Measurements from ENCODE around the gene SASH1.

SASH1 gene

DNA sequence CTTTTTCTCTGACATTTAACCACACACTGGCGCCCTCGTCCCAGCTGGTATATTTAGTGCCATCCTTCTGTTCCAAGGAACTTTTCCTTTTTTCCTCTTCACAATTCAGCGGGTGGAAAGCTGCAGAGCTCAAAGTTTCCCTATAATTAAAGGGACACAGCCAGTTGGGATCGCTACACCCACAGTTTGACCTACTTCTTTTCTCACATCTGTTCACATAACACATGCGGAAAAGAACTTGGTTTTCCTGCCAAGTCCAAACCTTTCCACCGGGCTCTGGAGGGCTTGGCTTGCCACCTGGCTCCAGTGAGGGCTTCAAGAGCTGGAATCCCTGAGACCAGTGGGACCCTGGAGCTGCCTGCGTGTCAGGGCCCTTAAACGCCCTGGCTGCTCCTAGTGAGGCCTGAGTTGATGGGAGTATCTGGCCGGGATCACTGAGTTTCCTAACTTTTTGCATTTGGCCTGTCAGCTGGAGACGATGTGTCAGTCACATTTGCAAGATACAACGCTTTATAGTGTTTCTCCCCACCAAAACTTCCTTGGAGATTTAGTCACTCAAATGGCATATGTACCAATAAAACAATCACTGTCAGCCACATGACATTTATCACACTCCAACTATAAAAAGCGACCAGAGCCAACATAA is 176.0 kb downstream of the SASH1 start:
- H3K27me3 ChIP-seq (replicated peaks; ENCODE audit: control insufficient read depth, insufficient read depth, low read length), result no peaks in the 10 kb centered on the region
- H3K4me1 ChIP-seq (ENCODE audit: control insufficient read depth, insufficient read depth, low read length), result peaks cover 74% of the 10 kb centered on the region
- H3K36me3 ChIP-seq (ENCODE audit: control insufficient read depth, insufficient read depth, low read length, severe bottlenecking), result peaks cover 76% of the 10 kb centered on the region
- H3K4me3 ChIP-seq (ENCODE audit: low read length), result peak overlapping the region; percentile 3
- no peak for DNase-seq (ENCODE audit: low read depth)
- H3K9ac ChIP-seq (ENCODE audit: low read length), result peak overlapping the region; percentile 66
- H3K9me3 ChIP-seq (ENCODE audit: control insufficient read depth, low read length), result no peaks in the 10 kb centered on the region

DNA sequence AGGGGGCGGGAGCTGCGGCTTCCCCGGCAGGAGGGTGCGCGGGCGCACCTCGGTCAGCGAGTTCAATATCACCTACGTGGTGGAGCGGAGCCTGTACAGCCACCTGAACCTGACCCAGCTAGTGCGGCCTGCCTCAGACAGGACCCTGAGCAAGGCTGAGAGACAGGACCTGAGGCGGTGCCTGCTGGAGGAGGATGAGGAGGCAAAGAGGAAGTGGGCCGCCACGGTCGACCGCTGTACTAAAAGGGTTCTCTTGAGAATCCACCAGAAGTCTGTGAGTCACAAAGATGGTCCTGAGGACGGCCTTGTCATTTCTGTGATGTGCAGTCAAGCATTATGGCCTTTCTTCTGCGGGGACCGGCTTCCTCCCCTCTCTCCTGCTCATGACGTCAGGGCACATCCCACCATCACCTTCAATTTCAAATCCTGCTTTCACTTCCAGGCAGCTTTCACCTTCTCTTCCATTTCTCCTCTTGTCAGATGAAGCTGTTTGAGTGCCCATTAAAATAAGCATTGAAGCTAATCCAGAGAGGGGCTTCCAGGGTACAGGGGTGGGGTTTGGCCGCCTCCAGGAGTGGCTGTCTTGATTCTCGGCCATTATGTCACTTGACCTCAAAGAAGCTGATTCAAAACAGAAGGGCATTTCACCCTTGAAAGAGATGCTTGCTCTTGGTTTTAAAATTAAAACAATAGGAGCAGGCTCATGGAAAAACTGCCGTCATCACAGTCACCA is 177.6 kb downstream of the SASH1 start:
- no peak overlapping the region for H3K4me3 ChIP-seq (ENCODE audit: low read length)
- H3K9me3 ChIP-seq (ENCODE audit: control insufficient read depth, low read length), result no peaks in the 10 kb centered on the region
- H3K36me3 ChIP-seq (ENCODE audit: control insufficient read depth, insufficient read depth, low read length, severe bottlenecking), result peaks cover 70% of the 10 kb centered on the region
- DNase-seq (ENCODE audit: low read depth), result no peak
- H3K27me3 ChIP-seq (replicated peaks; ENCODE audit: control insufficient read depth, insufficient read depth, low read length), result no peaks in the 10 kb centered on the region
- peaks cover 74% of the 10 kb centered on the region for H3K4me1 ChIP-seq (ENCODE audit: control insufficient read depth, insufficient read depth, low read length)
- no peak overlapping the region for H3K9ac ChIP-seq (ENCODE audit: low read length)

DNA sequence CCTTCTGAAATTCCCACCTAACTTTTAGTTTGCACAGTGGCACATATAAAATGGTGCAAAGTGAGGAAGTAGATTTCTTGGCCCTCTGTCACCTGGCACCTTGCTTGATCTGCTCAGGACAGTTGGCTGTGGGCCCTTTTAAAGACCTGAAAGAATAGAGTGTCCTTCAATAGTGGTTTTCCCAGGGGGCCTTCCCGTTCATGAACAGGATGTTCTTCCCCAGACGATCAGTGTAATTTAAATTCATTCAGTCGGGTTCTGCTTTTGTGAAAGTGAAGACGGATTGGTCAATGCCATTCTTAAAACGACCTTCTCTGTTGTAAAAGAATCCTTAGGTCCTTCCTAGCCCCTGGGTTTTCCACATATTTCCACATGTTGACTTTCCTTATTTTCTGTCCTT is 178.5 kb downstream of the SASH1 start:
- peaks cover 70% of the 10 kb centered on the region for H3K36me3 ChIP-seq (ENCODE audit: control insufficient read depth, insufficient read depth, low read length, severe bottlenecking)
- peak; percentile 62 for DNase-seq (ENCODE audit: low read depth)
- H3K9ac ChIP-seq (ENCODE audit: low read length), result peak overlapping the region; percentile 41
- H3K27me3 ChIP-seq (replicated peaks; ENCODE audit: control insufficient read depth, insufficient read depth, low read length), result no peaks in the 10 kb centered on the region
- H3K4me1 ChIP-seq (ENCODE audit: control insufficient read depth, insufficient read depth, low read length), result peaks cover 82% of the 10 kb centered on the region
- peak overlapping the region; percentile 13 for H3K4me3 ChIP-seq (ENCODE audit: low read length)
- H3K9me3 ChIP-seq (ENCODE audit: control insufficient read depth, low read length), result no peaks in the 10 kb centered on the region

DNA sequence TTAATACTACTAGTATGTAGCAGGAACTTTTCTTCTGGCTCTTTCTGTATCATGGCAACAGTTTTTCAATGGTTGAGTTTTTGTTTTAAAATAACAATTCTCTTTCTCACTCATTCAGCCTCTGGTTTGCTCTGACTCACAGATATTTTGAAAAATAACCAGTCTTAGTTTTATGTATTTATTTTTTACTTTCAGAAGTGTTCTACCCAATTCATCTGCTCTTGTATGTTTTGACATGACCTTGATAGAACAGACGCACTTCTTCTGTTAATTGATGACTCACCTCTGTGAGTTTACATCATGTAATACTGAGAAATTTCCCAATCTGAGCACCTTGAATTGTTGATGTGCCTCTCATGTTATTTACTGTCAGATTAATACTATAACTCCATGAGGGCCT is 178.9 kb downstream of the SASH1 start:
- H3K36me3 ChIP-seq (ENCODE audit: control insufficient read depth, insufficient read depth, low read length, severe bottlenecking), result peaks cover 70% of the 10 kb centered on the region

DNA sequence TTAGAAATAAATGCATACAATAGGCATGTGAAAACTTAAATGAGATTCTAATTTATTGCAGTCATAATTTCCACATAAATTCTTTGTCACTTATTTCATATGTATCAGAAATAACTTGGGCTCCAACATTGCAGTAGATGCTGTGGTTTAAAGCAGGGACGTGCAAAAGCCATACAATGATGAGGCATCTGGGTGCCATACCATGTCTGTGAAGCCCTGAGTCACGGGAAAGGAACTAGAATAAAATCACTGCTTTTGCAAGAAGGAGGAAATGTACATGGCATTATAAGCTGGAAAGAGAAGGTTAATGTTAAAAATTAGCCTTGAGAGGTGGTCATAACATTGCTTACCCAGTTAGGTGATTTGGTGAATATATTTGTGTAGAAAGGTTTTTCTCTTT is 180.4 kb downstream of the SASH1 start:
- Histone ChIP-seq H3K4me1 (ENCODE audit: control insufficient read depth, insufficient read depth, low read length) (peaks cover 78% of the 10 kb centered on the region), H3K4me3 (ENCODE audit: low read length) (no peak overlapping the region), H3K36me3 (ENCODE audit: control insufficient read depth, insufficient read depth, low read length, severe bottlenecking) (peaks cover 69% of the 10 kb centered on the region), H3K9me3 (ENCODE audit: control insufficient read depth, low read length) (no peaks in the 10 kb centered on the region), H3K27me3 (replicated peaks; ENCODE audit: control insufficient read depth, insufficient read depth, low read length) (no peaks in the 10 kb centered on the region), H3K9ac (ENCODE audit: low read length) (no peak overlapping the region)
- peak; percentile 83 for DNase-seq (ENCODE audit: low read depth)

More for the DNA sequence above, 178.9 kb downstream of the SASH1 start:
- Histone ChIP-seq H3K9me3 (ENCODE audit: control insufficient read depth, low read length) (no peaks in the 10 kb centered on the region), H3K27me3 (replicated peaks; ENCODE audit: control insufficient read depth, insufficient read depth, low read length) (no peaks in the 10 kb centered on the region), H3K4me1 (ENCODE audit: control insufficient read depth, insufficient read depth, low read length) (peaks cover 82% of the 10 kb centered on the region), H3K4me3 (ENCODE audit: low read length) (peak overlapping the region; percentile 13), H3K9ac (ENCODE audit: low read length) (peak overlapping the region; percentile 41)
- DNase-seq (ENCODE audit: low read depth), result peak; percentile 78

DNA sequence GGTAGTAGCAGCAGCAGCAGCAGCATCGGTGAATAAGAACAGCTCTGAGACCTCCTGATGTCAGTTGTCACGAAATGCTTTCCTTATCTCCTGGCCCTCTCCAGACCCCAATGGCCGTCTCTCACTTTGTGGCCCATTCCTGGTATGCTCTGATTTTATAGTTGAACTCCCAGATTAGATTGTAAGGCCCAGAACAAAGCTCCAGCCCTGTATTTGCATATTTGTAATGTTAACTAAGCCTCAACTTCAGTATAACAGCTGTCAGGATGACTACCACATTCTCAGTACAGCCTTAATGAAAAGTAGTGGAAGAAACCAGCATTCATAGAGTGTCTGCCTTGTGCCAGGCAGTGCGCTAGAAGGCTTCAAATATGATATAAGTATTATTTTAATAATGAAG is 180.9 kb downstream of the SASH1 start:
- Histone ChIP-seq H3K4me1 (ENCODE audit: control insufficient read depth, insufficient read depth, low read length) (peaks cover 73% of the 10 kb centered on the region), H3K36me3 (ENCODE audit: control insufficient read depth, insufficient read depth, low read length, severe bottlenecking) (peaks cover 71% of the 10 kb centered on the region), H3K9me3 (ENCODE audit: control insufficient read depth, low read length) (no peaks in the 10 kb centered on the region), H3K9ac (ENCODE audit: low read length) (no peak overlapping the region), H3K4me3 (ENCODE audit: low read length) (no peak overlapping the region), H3K27me3 (replicated peaks; ENCODE audit: control insufficient read depth, insufficient read depth, low read length) (no peaks in the 10 kb centered on the region)
- no peak for DNase-seq (ENCODE audit: low read depth)

DNA sequence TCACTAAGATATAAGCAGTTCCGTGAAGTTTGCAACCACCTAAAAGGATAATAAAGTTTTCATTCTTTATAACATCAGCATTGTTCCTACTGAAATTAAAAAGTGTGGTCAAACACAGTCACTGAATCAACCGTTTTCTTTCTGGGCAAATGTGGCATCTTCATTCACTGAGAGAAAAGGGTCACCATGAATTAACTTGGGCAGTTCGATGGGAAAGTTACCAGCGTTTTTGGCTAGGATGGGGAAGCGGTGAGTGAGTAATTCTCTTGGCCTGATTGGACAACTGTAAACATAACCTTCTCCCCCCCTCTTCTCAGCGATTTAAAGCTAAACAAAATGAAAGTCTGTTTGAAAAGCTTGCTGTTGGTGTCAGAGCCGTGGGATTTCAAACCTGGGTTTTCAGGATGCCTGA is 181.8 kb downstream of the SASH1 start:
- peak; percentile 74 for DNase-seq (ENCODE audit: low read depth)
- Histone ChIP-seq H3K27me3 (replicated peaks; ENCODE audit: control insufficient read depth, insufficient read depth, low read length) (no peaks in the 10 kb centered on the region), H3K9ac (ENCODE audit: low read length) (peak overlapping the region; percentile 81), H3K36me3 (ENCODE audit: control insufficient read depth, insufficient read depth, low read length, severe bottlenecking) (peaks cover 77% of the 10 kb centered on the region), H3K4me3 (ENCODE audit: low read length) (peak overlapping the region; percentile 51), H3K9me3 (ENCODE audit: control insufficient read depth, low read length) (no peaks in the 10 kb centered on the region), H3K4me1 (ENCODE audit: control insufficient read depth, insufficient read depth, low read length) (peaks cover 70% of the 10 kb centered on the region)

DNA sequence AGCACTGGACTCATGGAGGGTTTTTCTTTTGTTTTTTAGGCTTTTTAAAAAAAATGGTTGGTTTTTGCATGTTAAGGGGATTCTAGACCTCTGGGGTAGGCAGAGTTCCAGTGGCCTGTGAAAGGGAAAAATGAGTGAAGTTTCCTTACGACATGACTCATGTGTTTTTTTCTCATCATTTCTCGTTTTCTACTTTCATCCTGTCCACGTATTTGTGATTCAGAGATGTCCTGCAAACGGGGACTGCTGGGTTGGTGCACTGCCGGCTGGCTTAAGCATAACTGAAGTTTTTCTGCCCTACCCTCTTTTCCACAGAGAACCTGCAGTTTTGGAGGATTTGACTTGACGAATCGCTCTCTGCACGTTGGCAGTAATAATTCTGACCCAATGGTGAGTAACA is 182.3 kb downstream of the SASH1 start:
- Histone ChIP-seq H3K4me1 (ENCODE audit: control insufficient read depth, insufficient read depth, low read length) (peaks cover 69% of the 10 kb centered on the region), H3K36me3 (ENCODE audit: control insufficient read depth, insufficient read depth, low read length, severe bottlenecking) (peaks cover 72% of the 10 kb centered on the region), H3K4me3 (ENCODE audit: low read length) (peak overlapping the region; percentile 51), H3K9ac (ENCODE audit: low read length) (peak overlapping the region; percentile 81), H3K27me3 (replicated peaks; ENCODE audit: control insufficient read depth, insufficient read depth, low read length) (no peaks in the 10 kb centered on the region), H3K9me3 (ENCODE audit: control insufficient read depth, low read length) (no peaks in the 10 kb centered on the region)
- DNase-seq (ENCODE audit: low read depth), result peak; percentile 73

DNA sequence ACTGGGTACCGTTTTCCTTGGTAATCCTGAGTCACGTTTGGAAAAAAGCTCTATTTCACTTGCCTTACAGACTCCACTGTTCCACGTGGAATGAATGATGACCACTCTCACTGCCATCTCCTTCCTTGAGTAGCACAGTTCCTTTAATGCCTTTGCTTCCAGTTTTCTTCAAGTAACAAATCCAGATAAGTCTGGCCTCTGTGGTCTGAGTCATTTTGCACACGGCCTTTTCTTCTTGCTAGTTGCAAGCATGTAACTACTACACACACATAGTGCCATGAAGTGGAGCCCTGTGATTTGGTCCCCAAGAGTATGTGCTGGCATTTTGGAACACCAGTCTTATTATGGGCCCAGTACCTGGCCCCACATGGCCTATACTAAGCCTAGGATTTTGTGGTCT is 182.8 kb downstream of the SASH1 start:
- Histone ChIP-seq H3K4me3 (ENCODE audit: low read length) (peak overlapping the region; percentile 51), H3K36me3 (ENCODE audit: control insufficient read depth, insufficient read depth, low read length, severe bottlenecking) (peaks cover 68% of the 10 kb centered on the region), H3K9me3 (ENCODE audit: control insufficient read depth, low read length) (no peaks in the 10 kb centered on the region), H3K27me3 (replicated peaks; ENCODE audit: control insufficient read depth, insufficient read depth, low read length) (no peaks in the 10 kb centered on the region), H3K9ac (ENCODE audit: low read length) (peak overlapping the region; percentile 81), H3K4me1 (ENCODE audit: control insufficient read depth, insufficient read depth, low read length) (peaks cover 69% of the 10 kb centered on the region)
- DNase-seq (ENCODE audit: low read depth), result peak; percentile 48

DNA sequence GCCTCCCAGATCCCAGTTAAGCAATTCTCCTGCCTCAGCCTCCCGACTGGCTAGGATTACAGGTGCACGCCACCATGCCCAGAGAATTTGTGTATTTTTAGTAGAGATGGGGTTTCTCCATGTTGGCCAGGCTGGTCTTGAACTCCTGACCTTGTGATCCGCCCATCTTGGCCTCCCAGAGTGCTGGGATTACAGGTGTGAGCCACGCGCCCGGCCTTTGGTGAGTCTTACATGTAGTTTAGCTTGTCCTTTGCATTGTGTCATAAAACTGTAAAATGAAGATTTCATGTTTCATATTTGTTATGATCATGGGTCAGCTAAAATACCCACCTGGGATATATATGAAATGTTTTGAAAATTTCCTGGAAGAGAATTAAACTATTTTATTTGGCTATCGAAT is 183.5 kb downstream of the SASH1 start:
- H3K9ac ChIP-seq (ENCODE audit: low read length), result peak overlapping the region; percentile 81
- H3K36me3 ChIP-seq (ENCODE audit: control insufficient read depth, insufficient read depth, low read length, severe bottlenecking), result peaks cover 64% of the 10 kb centered on the region
- H3K9me3 ChIP-seq (ENCODE audit: control insufficient read depth, low read length), result no peaks in the 10 kb centered on the region
- H3K4me3 ChIP-seq (ENCODE audit: low read length), result no peak overlapping the region
- H3K4me1 ChIP-seq (ENCODE audit: control insufficient read depth, insufficient read depth, low read length), result peaks cover 69% of the 10 kb centered on the region
- DNase-seq (ENCODE audit: low read depth), result no peak
- no peaks in the 10 kb centered on the region for H3K27me3 ChIP-seq (replicated peaks; ENCODE audit: control insufficient read depth, insufficient read depth, low read length)

DNA sequence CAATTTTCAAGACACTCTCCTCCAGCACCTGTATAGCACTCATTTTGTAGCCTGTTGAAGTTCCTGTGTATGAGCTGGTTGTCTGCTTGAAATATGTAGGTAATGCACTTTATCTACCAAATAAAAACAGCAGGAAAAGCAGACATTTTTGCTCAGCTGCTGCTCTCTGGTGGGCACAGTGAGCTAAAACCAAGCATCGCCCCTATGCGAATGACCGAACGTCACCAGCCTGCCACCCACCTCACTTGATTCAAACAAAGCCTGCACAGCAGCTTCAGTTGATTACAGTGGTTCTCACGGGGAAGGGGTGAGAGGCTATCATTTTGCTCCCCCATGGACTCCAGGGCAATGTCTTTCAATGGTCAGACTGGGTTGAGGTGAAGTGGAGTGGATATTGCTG is 185.7 kb downstream of the SASH1 start:
- no peaks in the 10 kb centered on the region for H3K9me3 ChIP-seq (ENCODE audit: control insufficient read depth, low read length)
- no peaks in the 10 kb centered on the region for H3K27me3 ChIP-seq (replicated peaks; ENCODE audit: control insufficient read depth, insufficient read depth, low read length)
- peaks cover 50% of the 10 kb centered on the region for H3K4me1 ChIP-seq (ENCODE audit: control insufficient read depth, insufficient read depth, low read length)
- no peak for DNase-seq (ENCODE audit: low read depth)
- H3K36me3 ChIP-seq (ENCODE audit: control insufficient read depth, insufficient read depth, low read length, severe bottlenecking), result peaks cover 66% of the 10 kb centered on the region
- no peak overlapping the region for H3K4me3 ChIP-seq (ENCODE audit: low read length)
- H3K9ac ChIP-seq (ENCODE audit: low read length), result no peak overlapping the region
